ENCODE results near the gene RMDN2. TPM values are rescaled to one million over a fixed set of nuclear protein-coding genes. Genes with fewer than 3 reads are reported as not detected.

The RMDN2 gene
- total and polyA plus RNA-seq, 10 of the 15 experiments (the other 5 are each of a cell fraction or from before 2014, with no cell fraction given), result 2.6 to 12.4 (median 9.2) TPM

DNA sequence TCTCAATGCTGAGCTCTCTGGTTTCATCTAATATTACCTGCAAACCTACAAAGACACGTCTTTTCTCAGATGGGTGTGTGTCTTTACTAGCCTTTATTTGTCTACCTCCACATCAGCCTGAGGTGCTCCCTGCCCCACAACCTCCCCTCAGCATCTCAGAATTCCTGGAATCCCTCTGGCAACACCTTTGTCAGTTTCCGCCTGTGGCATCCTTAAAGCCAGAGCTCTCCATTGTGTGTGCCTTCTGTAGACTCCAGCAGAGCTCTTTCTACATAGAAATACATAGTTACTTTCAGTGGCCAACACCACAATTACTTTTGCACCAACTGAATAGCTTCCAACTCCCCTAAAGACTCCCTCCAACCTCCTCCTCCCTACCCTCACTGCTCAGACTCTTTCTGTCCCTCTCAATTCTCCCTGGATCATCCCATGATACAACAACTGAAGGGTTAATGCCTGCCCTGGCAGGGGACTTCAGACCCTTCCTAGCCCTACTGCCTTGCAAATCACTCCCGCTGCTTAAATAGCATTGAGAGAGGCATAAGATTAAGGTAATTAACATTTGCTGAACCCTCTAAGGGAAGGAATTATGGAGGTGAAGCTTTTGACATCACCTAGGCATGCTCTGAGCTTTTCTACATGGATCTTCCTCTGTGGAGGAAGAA is 39.6 kb upstream of the RMDN2 start (continued):
- TF ChIP-seq CBX5 (IDR thresholded peaks at IDR 0.05; ENCODE audit: low read depth), result no peak
- TF ChIP-seq, protein P1, sequence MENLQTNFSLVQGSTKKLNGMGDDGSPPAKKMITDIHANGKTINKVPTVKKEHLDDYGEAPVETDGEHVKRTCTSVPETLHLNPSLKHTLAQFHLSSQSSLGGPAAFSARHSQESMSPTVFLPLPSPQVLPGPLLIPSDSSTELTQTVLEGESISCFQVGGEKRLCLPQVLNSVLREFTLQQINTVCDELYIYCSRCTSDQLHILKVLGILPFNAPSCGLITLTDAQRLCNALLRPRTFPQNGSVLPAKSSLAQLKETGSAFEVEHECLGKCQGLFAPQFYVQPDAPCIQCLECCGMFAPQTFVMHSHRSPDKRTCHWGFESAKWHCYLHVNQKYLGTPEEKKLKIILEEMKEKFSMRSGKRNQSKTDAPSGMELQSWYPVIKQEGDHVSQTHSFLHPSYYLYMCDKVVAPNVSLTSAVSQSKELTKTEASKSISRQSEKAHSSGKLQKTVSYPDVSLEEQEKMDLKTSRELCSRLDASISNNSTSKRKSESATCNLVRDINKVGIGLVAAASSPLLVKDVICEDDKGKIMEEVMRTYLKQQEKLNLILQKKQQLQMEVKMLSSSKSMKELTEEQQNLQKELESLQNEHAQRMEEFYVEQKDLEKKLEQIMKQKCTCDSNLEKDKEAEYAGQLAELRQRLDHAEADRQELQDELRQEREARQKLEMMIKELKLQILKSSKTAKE (IDR thresholded peaks at IDR 0.05; ENCODE audit: low read depth, poor library complexity, severe bottlenecking), result no peak

DNA sequence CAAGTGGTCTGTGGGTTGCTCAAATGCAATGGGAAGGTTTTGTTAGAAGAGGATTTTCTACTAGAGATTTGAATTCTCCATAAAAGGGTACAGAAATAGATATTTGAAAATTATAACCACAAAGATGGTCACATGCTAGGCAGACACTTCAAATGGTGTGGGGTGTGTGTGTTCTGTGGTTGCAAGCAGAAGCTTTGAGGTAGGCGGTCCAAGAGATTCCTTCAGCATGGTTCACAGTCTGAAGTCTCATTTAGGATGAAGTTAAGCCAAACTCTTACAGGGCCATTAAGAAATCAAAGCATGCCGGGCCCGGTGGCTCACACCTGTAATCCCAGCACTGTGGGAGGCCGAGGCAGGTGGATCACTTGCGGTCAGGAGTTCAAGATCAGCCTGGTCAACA is 38.3 kb upstream of the RMDN2 start:
- SMC1A ChIA-PET (ENCODE audit: uncharacterized antibody, unreplicated experiment), result interaction anchor here (1.0 to 3.5 kb wide), 5 partner anchors 10 to 476 kb away, joined by 3 to 21 read pairs (median 4); no protein-coding TSS in a partner anchor
- WGBS (ENCODE audit: insufficient coverage, insufficient replicate concordance, low lambda C conversion rate, missing lambda C conversion rate), result 78% methylated on average over 5 of the region's 5 CpGs
- RAD21 ChIA-PET (ENCODE audit: unreplicated experiment), result interaction anchor here (1.8 kb wide), 1 partner anchor 10 kb away, joined by 9 read pairs; no protein-coding TSS in a partner anchor
- Histone ChIP-seq H2AFZ (ENCODE audit: control insufficient read depth, low read depth, low read length) (no peak overlapping the region), H3K79me2 (ENCODE audit: control insufficient read depth, insufficient read depth, low read length) (no peaks in the 10 kb centered on the region), H3K4me3 (no peak overlapping the region), H3K27me3 (replicated peaks in 1 of 2; ENCODE audit: control insufficient read depth in 2 of 2, insufficient read depth in 2 of 2, low read length in 1 of 2) (no peaks in the 10 kb centered on the region), H3K27ac (ENCODE audit: control insufficient read depth, insufficient read depth) (no peak overlapping the region), H3K9me3 (replicated peaks; ENCODE audit: control insufficient read depth, insufficient read depth, low read length) (no peaks in the 10 kb centered on the region), H3K4me1 (ENCODE audit: control insufficient read depth, insufficient read depth, low read length) (peaks cover 8% of the 10 kb centered on the region), H4K20me1 (ENCODE audit: control insufficient read depth, insufficient read depth) (no peaks in the 10 kb centered on the region), H3K36me3 (ENCODE audit: control insufficient read depth in 2 of 2, insufficient read depth in 2 of 2, low read length in 1 of 2) (no peaks in the 10 kb centered on the region), H3K9ac (ENCODE audit: control insufficient read depth, insufficient read depth, low read length) (no peak overlapping the region), H3K4me2 (ENCODE audit: control insufficient read depth, insufficient read depth) (no peak overlapping the region)
- CTCF ChIA-PET, result interaction anchor here (0.7 to 5.4 kb wide), 3 partner anchors 10 to 473 kb away, joined by 3 to 55 read pairs (median 9); no protein-coding TSS in a partner anchor
- FAIRE-seq (no peak), DNase-seq (ENCODE audit: low read depth, low spot score) (no peak), ATAC-seq (no peak)
- POLR2A ChIA-PET, result no interaction called here
- TF ChIP-seq, protein P2, sequence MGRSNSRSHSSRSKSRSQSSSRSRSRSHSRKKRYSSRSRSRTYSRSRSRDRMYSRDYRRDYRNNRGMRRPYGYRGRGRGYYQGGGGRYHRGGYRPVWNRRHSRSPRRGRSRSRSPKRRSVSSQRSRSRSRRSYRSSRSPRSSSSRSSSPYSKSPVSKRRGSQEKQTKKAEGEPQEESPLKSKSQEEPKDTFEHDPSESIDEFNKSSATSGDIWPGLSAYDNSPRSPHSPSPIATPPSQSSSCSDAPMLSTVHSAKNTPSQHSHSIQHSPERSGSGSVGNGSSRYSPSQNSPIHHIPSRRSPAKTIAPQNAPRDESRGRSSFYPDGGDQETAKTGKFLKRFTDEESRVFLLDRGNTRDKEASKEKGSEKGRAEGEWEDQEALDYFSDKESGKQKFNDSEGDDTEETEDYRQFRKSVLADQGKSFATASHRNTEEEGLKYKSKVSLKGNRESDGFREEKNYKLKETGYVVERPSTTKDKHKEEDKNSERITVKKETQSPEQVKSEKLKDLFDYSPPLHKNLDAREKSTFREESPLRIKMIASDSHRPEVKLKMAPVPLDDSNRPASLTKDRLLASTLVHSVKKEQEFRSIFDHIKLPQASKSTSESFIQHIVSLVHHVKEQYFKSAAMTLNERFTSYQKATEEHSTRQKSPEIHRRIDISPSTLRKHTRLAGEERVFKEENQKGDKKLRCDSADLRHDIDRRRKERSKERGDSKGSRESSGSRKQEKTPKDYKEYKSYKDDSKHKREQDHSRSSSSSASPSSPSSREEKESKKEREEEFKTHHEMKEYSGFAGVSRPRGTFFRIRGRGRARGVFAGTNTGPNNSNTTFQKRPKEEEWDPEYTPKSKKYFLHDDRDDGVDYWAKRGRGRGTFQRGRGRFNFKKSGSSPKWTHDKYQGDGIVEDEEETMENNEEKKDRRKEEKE (IDR thresholded peaks at IDR 0.05), result no peak
- TF ChIP-seq NBN (IDR thresholded peaks at IDR 0.05) (no peak), RUNX3 (IDR thresholded peaks at IDR 0.05; ENCODE audit: low read length) (peak; percentile 63; the same call in 1 of the 2 replicates)
- in situ Hi-C loops (cut with MboI) (no loop called here), intact Hi-C loops (cut with micrococcal nuclease; ENCODE audit: unreplicated experiment) (no loop called here)
- BruUV-seq (replicated peaks), result no TSS peak
